GM12878 (cell line): ENCODE results near the gene UNC13D. TPM values are rescaled to one million over a fixed set of nuclear protein-coding genes. Genes with fewer than 3 reads are reported as not detected.

Source experiments
- ATF7 ChIP-seq: fragments of 450-650 bp; IDR thresholded peaks from 2 replicates; pipeline ENCODE4 v1.6.1; 2016; ENCODE audit warnings: low read depth, mild to moderate bottlenecking
- CREB1 ChIP-seq: IDR thresholded peaks from 2 replicates; pipeline ENCODE4 v1.6.1; 2012; ENCODE audit warnings: low read depth, mild to moderate bottlenecking, inconsistent platforms
- HDGF ChIP-seq: fragments of 450-650 bp; IDR thresholded peaks from 2 replicates; pipeline ENCODE4 v1.6.1; 2016; ENCODE audit warnings: antibody characterized with exemption
- IKZF2 ChIP-seq, 2 experiments: fragments of 450-650 bp; IDR thresholded peaks; 2 replicates each; pipeline ENCODE4 v1.6.1; 2017; ENCODE audit warnings: mild to moderate bottlenecking in 2 of 2, moderate library complexity in 2 of 2
- NFYB ChIP-seq: IDR thresholded peaks from 2 replicates; pipeline ENCODE4 v1.6.1; 2011; ENCODE audit warnings: low read depth, mild to moderate bottlenecking, low read length, improper control_type of control experiment, moderate library complexity; ENCODE audit not compliant: insufficient read depth
- NR2F1 ChIP-seq: fragments of 450-650 bp; conservative IDR thresholded peaks from 2 replicates; pipeline ENCODE4 v1.6.1; 2017; ENCODE audit warnings: mild to moderate bottlenecking
- PML ChIP-seq: IDR thresholded peaks from 2 replicates; pipeline ENCODE4 v1.6.1; 2012; ENCODE audit warnings: low read length, inconsistent platforms
- SMARCA5 ChIP-seq: fragments of 450-650 bp; IDR thresholded peaks from 2 replicates; pipeline ENCODE4 v1.6.1; 2017; ENCODE audit warnings: mild to moderate bottlenecking
- SRF ChIP-seq, 2 experiments: IDR thresholded peaks; 2 replicates each; pipeline ENCODE4 v1.6.1; 2011; ENCODE audit warnings: low read depth in 2 of 2, low read length in 2 of 2, mild to moderate bottlenecking in 1 of 2, moderate library complexity in 1 of 2
- WRNIP1 ChIP-seq: IDR thresholded peaks from 2 replicates; pipeline ENCODE4 v1.6.1; 2011; ENCODE audit warnings: low read depth, low read length, improper control_type of control experiment, borderline replicate concordance
- polyA plus RNA-seq, 11 experiments: library from polyadenylated mRNA; depleted of rRNA in 4 of 11; unstranded in 6 of 11; stranded (reverse) in 5 of 11; fragments of >200 nt; fragmentation: Nextera tagmentation in 4 of 11; fragmentation: Illumina TruSeq in 1 of 11; extraction: Ambion mirVana in 4 of 11; extraction: Trizol in 1 of 11; gene quantifications; 1 replicate in 1 of 11; 2 replicates in 10 of 11; pipeline versions ENCODE4 v1.2.1 to v1.2.3, GENCODE V29; 2011 to 2016; ENCODE audit warnings: inconsistent platforms in 2 of 11, missing spikeins in 2 of 11, low read depth in 1 of 11
- total RNA-seq, 4 experiments: library from RNA; depleted of rRNA in 3 of 4; stranded (reverse); fragments of >200 nt in 3 of 4; fragmentation: Illumina TruSeq in 1 of 4; extraction: Trizol in 1 of 4; gene quantifications; 2 replicates each; pipeline versions ENCODE4 v1.2.1 to v1.2.3, GENCODE V29; 2013 to 2021
- TF ChIP-seq, protein P1 (sequence below): IDR thresholded peaks from 2 replicates; pipeline ENCODE4 v1.6.1; 2012; ENCODE audit warnings: mild to moderate bottlenecking, low read depth, low read length
- TF ChIP-seq, protein P2 (sequence below): fragments of 450-650 bp; IDR thresholded peaks from 2 replicates; pipeline ENCODE4 v1.6.1; 2018; ENCODE audit warnings: mild to moderate bottlenecking, low read depth, moderate library complexity; ENCODE audit not compliant: partially characterized antibody
- TF ChIP-seq, protein P3 (sequence below): IDR thresholded peaks from 2 replicates; pipeline ENCODE4 v1.6.1; 2011; ENCODE audit warnings: low read depth, mild to moderate bottlenecking, low read length, moderate library complexity, borderline replicate concordance; ENCODE audit errors: extremely low read depth
- TF ChIP-seq, protein P4 (sequence below): fragments of 450-650 bp; IDR thresholded peaks from 2 replicates; pipeline ENCODE4 v1.6.1; 2017; ENCODE audit warnings: mild to moderate bottlenecking, low read depth, inconsistent platforms; ENCODE audit not compliant: poor library complexity, severe bottlenecking
- TF ChIP-seq, protein P5 (sequence below): fragments of 450-650 bp; IDR thresholded peaks from 2 replicates; pipeline ENCODE4 v1.6.1; 2017; ENCODE audit warnings: antibody characterized with exemption, mild to moderate bottlenecking, moderate library complexity
- TF ChIP-seq, protein P6 (sequence below): IDR thresholded peaks from 2 replicates; pipeline ENCODE4 v1.6.1; 2012; ENCODE audit warnings: low read depth, low read length, improper control_type of control experiment

The UNC13D gene
- total and polyA plus RNA-seq, 10 of the 15 experiments (the other 5 are each of a cell fraction or from before 2014, with no cell fraction given): 0.32 to 63.9 (median 25.2) TPM

DNA sequence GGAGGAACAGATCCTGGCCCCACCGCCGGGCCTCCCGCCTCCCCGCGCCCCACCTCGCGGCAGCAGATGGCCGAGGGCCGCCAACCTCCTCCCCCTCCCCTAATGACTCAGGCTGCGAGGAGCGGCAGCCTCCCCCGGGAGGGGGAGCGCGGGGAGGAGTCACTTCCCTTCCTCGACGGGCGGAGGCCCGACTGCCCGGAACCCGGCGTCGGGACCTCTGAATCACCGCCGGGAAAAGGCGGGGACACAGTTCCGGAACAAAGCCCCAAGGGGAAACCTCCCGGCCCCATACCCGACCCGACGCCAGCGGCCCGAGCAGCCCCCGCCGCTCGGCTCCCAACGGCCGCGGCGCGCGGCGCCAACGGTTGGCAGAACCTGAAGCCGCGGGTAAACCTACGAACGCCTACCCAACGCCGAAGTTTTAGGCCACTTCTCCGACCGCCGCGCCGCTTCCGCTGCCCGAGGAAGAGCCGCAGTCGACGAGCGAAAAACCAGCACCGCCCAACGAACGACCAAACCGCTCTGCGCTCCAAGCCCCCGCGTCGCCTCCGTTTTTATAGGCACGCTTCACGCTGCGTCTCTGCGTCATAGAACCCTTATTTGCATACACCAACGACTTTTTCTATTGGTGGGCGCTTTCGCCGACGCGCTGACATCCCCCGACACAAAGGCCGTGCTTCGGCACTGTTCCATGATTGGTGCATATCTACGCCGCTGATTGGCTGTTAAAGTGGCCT, 64.8 kb downstream of the UNC13D start (continued):
- TF ChIP-seq, protein P1, sequence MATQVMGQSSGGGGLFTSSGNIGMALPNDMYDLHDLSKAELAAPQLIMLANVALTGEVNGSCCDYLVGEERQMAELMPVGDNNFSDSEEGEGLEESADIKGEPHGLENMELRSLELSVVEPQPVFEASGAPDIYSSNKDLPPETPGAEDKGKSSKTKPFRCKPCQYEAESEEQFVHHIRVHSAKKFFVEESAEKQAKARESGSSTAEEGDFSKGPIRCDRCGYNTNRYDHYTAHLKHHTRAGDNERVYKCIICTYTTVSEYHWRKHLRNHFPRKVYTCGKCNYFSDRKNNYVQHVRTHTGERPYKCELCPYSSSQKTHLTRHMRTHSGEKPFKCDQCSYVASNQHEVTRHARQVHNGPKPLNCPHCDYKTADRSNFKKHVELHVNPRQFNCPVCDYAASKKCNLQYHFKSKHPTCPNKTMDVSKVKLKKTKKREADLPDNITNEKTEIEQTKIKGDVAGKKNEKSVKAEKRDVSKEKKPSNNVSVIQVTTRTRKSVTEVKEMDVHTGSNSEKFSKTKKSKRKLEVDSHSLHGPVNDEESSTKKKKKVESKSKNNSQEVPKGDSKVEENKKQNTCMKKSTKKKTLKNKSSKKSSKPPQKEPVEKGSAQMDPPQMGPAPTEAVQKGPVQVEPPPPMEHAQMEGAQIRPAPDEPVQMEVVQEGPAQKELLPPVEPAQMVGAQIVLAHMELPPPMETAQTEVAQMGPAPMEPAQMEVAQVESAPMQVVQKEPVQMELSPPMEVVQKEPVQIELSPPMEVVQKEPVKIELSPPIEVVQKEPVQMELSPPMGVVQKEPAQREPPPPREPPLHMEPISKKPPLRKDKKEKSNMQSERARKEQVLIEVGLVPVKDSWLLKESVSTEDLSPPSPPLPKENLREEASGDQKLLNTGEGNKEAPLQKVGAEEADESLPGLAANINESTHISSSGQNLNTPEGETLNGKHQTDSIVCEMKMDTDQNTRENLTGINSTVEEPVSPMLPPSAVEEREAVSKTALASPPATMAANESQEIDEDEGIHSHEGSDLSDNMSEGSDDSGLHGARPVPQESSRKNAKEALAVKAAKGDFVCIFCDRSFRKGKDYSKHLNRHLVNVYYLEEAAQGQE: peak; percentile 64
- TF ChIP-seq NFYB (peak; percentile 100), ATF7 (peak; percentile 55; the same call in 1 of the 2 replicates), IKZF2 (IDR thresholded peaks at IDR 0.05) (0 out of 4 replicates have a peak, but pooled peaks of 1 of the 2 experiments have one; percentile 51), CREB1 (peak; percentile 96), PML (peak; percentile 100), SMARCA5 (peak; percentile 79; the same call in 1 of the 2 replicates), HDGF (no peak; the same call in 1 of the 2 replicates), WRNIP1 (0 out of 2 replicates have a peak, but pooled peaks have one; percentile 83), NR2F1 (peak; percentile 69), SRF (IDR thresholded peaks at IDR 0.05; ENCODE audit: low read depth in 2 of 2, low read length in 2 of 2) (peak in 1 of 2 experiments; percentile 58; a peak in 1 of 4 replicates)
- TF ChIP-seq, protein P2, sequence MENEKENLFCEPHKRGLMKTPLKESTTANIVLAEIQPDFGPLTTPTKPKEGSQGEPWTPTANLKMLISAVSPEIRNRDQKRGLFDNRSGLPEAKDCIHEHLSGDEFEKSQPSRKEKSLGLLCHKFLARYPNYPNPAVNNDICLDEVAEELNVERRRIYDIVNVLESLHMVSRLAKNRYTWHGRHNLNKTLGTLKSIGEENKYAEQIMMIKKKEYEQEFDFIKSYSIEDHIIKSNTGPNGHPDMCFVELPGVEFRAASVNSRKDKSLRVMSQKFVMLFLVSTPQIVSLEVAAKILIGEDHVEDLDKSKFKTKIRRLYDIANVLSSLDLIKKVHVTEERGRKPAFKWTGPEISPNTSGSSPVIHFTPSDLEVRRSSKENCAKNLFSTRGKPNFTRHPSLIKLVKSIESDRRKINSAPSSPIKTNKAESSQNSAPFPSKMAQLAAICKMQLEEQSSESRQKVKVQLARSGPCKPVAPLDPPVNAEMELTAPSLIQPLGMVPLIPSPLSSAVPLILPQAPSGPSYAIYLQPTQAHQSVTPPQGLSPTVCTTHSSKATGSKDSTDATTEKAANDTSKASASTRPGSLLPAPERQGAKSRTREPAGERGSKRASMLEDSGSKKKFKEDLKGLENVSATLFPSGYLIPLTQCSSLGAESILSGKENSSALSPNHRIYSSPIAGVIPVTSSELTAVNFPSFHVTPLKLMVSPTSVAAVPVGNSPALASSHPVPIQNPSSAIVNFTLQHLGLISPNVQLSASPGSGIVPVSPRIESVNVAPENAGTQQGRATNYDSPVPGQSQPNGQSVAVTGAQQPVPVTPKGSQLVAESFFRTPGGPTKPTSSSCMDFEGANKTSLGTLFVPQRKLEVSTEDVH: no peak
- TF ChIP-seq, protein P3, sequence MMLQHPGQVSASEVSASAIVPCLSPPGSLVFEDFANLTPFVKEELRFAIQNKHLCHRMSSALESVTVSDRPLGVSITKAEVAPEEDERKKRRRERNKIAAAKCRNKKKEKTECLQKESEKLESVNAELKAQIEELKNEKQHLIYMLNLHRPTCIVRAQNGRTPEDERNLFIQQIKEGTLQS: no peak
- TF ChIP-seq, protein P4, sequence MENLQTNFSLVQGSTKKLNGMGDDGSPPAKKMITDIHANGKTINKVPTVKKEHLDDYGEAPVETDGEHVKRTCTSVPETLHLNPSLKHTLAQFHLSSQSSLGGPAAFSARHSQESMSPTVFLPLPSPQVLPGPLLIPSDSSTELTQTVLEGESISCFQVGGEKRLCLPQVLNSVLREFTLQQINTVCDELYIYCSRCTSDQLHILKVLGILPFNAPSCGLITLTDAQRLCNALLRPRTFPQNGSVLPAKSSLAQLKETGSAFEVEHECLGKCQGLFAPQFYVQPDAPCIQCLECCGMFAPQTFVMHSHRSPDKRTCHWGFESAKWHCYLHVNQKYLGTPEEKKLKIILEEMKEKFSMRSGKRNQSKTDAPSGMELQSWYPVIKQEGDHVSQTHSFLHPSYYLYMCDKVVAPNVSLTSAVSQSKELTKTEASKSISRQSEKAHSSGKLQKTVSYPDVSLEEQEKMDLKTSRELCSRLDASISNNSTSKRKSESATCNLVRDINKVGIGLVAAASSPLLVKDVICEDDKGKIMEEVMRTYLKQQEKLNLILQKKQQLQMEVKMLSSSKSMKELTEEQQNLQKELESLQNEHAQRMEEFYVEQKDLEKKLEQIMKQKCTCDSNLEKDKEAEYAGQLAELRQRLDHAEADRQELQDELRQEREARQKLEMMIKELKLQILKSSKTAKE: no peak
- TF ChIP-seq, protein P5, sequence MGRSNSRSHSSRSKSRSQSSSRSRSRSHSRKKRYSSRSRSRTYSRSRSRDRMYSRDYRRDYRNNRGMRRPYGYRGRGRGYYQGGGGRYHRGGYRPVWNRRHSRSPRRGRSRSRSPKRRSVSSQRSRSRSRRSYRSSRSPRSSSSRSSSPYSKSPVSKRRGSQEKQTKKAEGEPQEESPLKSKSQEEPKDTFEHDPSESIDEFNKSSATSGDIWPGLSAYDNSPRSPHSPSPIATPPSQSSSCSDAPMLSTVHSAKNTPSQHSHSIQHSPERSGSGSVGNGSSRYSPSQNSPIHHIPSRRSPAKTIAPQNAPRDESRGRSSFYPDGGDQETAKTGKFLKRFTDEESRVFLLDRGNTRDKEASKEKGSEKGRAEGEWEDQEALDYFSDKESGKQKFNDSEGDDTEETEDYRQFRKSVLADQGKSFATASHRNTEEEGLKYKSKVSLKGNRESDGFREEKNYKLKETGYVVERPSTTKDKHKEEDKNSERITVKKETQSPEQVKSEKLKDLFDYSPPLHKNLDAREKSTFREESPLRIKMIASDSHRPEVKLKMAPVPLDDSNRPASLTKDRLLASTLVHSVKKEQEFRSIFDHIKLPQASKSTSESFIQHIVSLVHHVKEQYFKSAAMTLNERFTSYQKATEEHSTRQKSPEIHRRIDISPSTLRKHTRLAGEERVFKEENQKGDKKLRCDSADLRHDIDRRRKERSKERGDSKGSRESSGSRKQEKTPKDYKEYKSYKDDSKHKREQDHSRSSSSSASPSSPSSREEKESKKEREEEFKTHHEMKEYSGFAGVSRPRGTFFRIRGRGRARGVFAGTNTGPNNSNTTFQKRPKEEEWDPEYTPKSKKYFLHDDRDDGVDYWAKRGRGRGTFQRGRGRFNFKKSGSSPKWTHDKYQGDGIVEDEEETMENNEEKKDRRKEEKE: no peak
- TF ChIP-seq, protein P6, sequence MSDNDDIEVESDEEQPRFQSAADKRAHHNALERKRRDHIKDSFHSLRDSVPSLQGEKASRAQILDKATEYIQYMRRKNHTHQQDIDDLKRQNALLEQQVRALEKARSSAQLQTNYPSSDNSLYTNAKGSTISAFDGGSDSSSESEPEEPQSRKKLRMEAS: peak; percentile 63
